ENCODE data around the gene RTN4IP1. TPM values are rescaled to one million over a fixed set of nuclear protein-coding genes. Genes with fewer than 3 reads are reported as not detected.

RTN4IP1 gene
- total and polyA plus RNA-seq, 10 of the 15 experiments (the other 5 are each of a cell fraction or from before 2014, with no cell fraction given): 8.2 to 17.0 (median 9.8) TPM

DNA sequence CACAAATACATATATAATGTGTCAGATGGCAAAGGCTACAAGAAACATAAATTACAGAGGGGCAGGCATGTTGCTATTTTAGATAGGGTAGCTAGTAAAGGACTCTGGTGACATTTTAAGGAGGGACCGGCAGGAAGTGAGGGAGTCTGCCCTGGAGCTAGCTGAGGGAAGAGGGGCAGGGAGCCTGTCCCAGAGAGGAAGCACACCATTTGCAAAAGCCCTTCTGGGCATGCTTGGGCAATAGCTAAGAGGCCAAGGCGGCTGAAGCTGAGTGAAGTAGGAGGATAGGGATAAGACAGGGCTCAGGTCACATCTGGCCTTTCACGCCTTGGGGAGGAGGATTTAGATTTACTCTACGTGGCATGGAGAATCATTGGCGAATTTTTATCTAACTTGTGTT, 96.2 kb downstream of the RTN4IP1 start:
- RAD21 ChIA-PET (ENCODE audit: unreplicated experiment): interaction anchor here (2.2 kb wide), 1 partner anchor 8 kb away, joined by 10 read pairs; no protein-coding TSS in a partner anchor
- H3K4me3 ChIP-seq: no peak overlapping the region
- H3K9ac ChIP-seq (ENCODE audit: control insufficient read depth, insufficient read depth, low read length): no peak overlapping the region
- in situ Hi-C loops (cut with MboI) (no loop called here), intact Hi-C loops (cut with micrococcal nuclease; ENCODE audit: unreplicated experiment) (no loop called here)
- TF ChIP-seq, protein P1, sequence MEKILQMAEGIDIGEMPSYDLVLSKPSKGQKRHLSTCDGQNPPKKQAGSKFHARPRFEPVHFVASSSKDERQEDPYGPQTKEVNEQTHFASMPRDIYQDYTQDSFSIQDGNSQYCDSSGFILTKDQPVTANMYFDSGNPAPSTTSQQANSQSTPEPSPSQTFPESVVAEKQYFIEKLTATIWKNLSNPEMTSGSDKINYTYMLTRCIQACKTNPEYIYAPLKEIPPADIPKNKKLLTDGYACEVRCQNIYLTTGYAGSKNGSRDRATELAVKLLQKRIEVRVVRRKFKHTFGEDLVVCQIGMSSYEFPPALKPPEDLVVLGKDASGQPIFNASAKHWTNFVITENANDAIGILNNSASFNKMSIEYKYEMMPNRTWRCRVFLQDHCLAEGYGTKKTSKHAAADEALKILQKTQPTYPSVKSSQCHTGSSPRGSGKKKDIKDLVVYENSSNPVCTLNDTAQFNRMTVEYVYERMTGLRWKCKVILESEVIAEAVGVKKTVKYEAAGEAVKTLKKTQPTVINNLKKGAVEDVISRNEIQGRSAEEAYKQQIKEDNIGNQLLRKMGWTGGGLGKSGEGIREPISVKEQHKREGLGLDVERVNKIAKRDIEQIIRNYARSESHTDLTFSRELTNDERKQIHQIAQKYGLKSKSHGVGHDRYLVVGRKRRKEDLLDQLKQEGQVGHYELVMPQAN (conservative IDR thresholded peaks at IDR 0.05): no peak
- TF ChIP-seq, protein P2, sequence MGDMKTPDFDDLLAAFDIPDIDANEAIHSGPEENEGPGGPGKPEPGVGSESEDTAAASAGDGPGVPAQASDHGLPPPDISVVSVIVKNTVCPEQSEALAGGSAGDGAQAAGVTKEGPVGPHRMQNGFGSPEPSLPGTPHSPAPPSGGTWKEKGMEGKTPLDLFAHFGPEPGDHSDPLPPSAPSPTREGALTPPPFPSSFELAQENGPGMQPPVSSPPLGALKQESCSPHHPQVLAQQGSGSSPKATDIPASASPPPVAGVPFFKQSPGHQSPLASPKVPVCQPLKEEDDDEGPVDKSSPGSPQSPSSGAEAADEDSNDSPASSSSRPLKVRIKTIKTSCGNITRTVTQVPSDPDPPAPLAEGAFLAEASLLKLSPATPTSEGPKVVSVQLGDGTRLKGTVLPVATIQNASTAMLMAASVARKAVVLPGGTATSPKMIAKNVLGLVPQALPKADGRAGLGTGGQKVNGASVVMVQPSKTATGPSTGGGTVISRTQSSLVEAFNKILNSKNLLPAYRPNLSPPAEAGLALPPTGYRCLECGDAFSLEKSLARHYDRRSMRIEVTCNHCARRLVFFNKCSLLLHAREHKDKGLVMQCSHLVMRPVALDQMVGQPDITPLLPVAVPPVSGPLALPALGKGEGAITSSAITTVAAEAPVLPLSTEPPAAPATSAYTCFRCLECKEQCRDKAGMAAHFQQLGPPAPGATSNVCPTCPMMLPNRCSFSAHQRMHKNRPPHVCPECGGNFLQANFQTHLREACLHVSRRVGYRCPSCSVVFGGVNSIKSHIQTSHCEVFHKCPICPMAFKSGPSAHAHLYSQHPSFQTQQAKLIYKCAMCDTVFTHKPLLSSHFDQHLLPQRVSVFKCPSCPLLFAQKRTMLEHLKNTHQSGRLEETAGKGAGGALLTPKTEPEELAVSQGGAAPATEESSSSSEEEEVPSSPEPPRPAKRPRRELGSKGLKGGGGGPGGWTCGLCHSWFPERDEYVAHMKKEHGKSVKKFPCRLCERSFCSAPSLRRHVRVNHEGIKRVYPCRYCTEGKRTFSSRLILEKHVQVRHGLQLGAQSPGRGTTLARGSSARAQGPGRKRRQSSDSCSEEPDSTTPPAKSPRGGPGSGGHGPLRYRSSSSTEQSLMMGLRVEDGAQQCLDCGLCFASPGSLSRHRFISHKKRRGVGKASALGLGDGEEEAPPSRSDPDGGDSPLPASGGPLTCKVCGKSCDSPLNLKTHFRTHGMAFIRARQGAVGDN (IDR thresholded peaks at IDR 0.05): no peak
- TF ChIP-seq FOS (IDR thresholded peaks at IDR 0.05; ENCODE audit: borderline replicate concordance, extremely low read depth, insufficient read length) (no peak), POLR2AphosphoS5 (IDR thresholded peaks at IDR 0.05; ENCODE audit: low read length) (peak; percentile 54; the same call in 1 of the 2 replicates), MEF2A (IDR thresholded peaks at IDR 0.05; ENCODE audit: insufficient read depth, low read depth, low read length) (no peak)
- peaks cover 0 to 33% of the 10 kb centered on the region in 2 experiments for H3K36me3 ChIP-seq (ENCODE audit: control insufficient read depth in 2 of 2, insufficient read depth in 2 of 2, low read length in 1 of 2)
- DNase-seq (ENCODE audit: low read depth, low spot score) (no peak), ATAC-seq (no peak), FAIRE-seq (no peak)
- peaks cover 16% of the 10 kb centered on the region for H3K4me1 ChIP-seq (ENCODE audit: control insufficient read depth, insufficient read depth, low read length)
- WGBS (ENCODE audit: insufficient coverage, insufficient replicate concordance, low lambda C conversion rate, missing lambda C conversion rate): 39% methylated on average over 5 of the region's 5 CpGs
- BruUV-seq (replicated peaks): no TSS peak
- H2AFZ ChIP-seq (ENCODE audit: control insufficient read depth, low read depth, low read length): no peak overlapping the region
- H3K27ac ChIP-seq (ENCODE audit: control insufficient read depth, insufficient read depth): no peak overlapping the region
- SMC1A ChIA-PET (ENCODE audit: uncharacterized antibody, unreplicated experiment): interaction anchor here (0.7 to 2.6 kb wide), 5 partner anchors 11 to 27 kb away, joined by 4 to 17 read pairs (median 6); no protein-coding TSS in a partner anchor
- no peaks in the 10 kb centered on the region for H3K27me3 ChIP-seq (replicated peaks in 1 of 2; ENCODE audit: control insufficient read depth in 2 of 2, insufficient read depth in 2 of 2, low read length in 1 of 2)
- no peak overlapping the region; the same call in 1 of the 2 replicates for H3K4me2 ChIP-seq (ENCODE audit: control insufficient read depth, insufficient read depth)
- CTCF ChIA-PET: interaction anchor here (1.5 kb wide), 1 partner anchor 21 kb away, joined by 3 read pairs; no protein-coding TSS in a partner anchor
- H3K9me3 ChIP-seq (replicated peaks; ENCODE audit: control insufficient read depth, insufficient read depth, low read length): no peaks in the 10 kb centered on the region
- POLR2A ChIA-PET: no interaction called here
- H4K20me1 ChIP-seq (ENCODE audit: control insufficient read depth, insufficient read depth): no peaks in the 10 kb centered on the region
- H3K79me2 ChIP-seq (ENCODE audit: control insufficient read depth, insufficient read depth, low read length): peaks cover 8% of the 10 kb centered on the region

Measured in GM12878 (cell line).